Epithelial cell of proximal tubule (primary cell): ENCODE measurements around the gene RNF150. TPM values are rescaled to one million over a fixed set of nuclear protein-coding genes. Genes with fewer than 3 reads are reported as not detected.
A peak's percentile ranks its signal among the peaks of the same experiment; 100 is the strongest.

Experiments used
- DNase-seq: peaks from one replicate; pipeline ENCODE4 v3.0.0-alpha.2; 2011; ENCODE audit warnings: low read depth
- H3K4me3 ChIP-seq: 2 replicates; pipeline ENCODE4 v1.5.1; 2011; ENCODE audit warnings: low read depth, mild to moderate bottlenecking, low read length
- total RNA-seq: library from RNA; depleted of rRNA; stranded (reverse); fragments of >200 nt; gene quantifications from 2 replicates; pipeline ENCODE4 v1.2.3, GENCODE V29; 2015
- TF ChIP-seq, protein P1 (sequence below): conservative IDR thresholded peaks from 2 replicates; pipeline ENCODE4 v1.5.1; 2012; ENCODE audit warnings: low read depth, mild to moderate bottlenecking, low read length

The RNF150 gene
- total RNA-seq, 1 donor from 2014 or later = 0.69 TPM

DNA sequence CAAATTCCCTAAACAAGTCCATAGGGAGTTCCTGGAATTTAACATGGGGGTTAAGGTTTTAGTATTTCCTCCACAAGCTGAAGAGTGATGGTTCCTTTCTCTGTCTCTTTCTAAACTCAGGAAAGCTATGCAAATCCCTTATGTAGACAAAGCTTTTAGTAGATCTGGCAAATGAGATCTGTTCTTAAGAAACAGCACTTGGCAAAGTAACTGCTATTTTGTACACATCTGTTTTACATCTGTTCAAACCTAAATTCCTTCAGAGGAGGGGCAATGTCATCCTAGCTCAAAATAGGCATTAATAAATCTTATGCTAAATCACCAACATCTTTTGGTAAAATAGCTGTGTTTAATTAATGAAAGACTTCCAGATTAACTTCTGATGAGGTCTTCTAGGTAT is 239.3 kb downstream of the RNF150 start:
- H3K4me3 ChIP-seq = no peak overlapping the region
- DNase-seq = no peak
- TF ChIP-seq, protein P1, sequence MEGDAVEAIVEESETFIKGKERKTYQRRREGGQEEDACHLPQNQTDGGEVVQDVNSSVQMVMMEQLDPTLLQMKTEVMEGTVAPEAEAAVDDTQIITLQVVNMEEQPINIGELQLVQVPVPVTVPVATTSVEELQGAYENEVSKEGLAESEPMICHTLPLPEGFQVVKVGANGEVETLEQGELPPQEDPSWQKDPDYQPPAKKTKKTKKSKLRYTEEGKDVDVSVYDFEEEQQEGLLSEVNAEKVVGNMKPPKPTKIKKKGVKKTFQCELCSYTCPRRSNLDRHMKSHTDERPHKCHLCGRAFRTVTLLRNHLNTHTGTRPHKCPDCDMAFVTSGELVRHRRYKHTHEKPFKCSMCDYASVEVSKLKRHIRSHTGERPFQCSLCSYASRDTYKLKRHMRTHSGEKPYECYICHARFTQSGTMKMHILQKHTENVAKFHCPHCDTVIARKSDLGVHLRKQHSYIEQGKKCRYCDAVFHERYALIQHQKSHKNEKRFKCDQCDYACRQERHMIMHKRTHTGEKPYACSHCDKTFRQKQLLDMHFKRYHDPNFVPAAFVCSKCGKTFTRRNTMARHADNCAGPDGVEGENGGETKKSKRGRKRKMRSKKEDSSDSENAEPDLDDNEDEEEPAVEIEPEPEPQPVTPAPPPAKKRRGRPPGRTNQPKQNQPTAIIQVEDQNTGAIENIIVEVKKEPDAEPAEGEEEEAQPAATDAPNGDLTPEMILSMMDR = no peak

DNA sequence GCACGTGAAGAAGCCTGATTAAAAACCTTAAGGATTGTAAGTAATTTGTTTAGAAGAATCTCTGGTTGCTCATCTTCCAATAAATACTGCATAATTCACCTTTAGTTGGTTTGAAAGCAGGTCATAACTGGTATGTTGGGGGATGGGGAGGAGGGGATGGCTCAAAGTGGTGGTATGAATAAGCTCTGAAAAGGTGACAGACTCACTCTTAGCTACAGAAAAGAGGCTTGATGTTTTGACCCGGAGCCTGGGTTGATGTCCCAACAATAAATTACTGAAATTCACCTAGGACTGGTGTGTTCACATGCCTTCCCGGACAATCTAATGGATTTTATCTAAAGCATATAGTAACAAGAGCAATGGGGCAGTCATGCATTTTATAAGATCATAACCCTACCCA is 245.2 kb downstream of the RNF150 start:
- TF ChIP-seq, protein P1 = no peak
- H3K4me3 ChIP-seq = no peak overlapping the region
- DNase-seq = no peak

DNA sequence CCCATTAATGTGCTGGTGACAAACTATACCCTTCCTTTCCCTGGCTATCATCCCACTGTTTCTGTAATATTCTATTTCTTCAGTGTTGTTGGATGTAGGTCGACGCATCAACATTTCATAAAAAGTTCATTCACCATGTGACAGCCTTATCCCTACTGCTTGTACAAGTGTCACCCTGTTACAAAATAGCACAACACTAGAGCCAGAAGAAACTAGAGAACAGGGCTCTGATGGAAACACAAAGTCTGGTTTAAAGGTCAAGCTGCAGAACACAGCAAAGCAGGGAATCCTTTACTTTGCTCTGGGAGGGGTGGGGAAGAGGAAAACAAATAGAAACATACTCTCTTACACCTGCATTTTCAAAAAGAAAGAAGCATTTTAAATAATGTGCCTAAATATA is 245.8 kb downstream of the RNF150 start:
- TF ChIP-seq, protein P1 = no peak
- DNase-seq = no peak

DNA sequence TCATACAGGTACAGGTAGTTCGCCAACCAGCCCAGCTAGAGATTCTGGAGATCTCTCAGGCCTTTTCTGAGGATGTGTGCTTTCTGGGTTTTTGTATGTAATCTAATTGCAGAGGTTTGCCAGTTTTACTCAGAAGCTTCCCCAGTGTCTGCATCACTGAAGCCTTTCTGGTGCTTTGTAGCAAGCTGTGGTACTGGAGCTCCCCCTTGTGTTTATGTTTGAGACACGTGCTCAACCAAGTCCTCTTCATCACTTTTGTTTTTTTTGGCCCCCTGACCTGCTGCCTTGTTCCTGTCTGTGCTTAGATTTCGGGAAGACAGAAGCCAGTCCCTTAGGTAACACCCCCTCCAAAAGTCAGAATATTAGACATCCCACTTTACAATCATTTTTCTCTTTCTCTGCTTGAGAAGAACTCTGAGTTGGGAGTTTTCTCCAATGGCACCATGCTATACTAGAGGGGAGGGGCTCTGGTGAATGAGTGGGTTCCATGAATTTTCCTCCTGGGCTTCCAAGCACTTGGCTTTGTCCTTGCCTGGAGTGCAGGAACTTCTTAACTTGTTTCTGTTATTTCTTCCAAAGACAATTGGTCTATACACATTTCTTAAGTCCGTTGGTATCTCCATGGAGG is 248.7 kb downstream of the RNF150 start:
- TF ChIP-seq, protein P1 = peak; percentile 87
- no peak for DNase-seq
- H3K4me3 ChIP-seq = no peak overlapping the region

More for the DNA sequence above, 245.8 kb downstream of the RNF150 start:
- no peak overlapping the region for H3K4me3 ChIP-seq

DNA sequence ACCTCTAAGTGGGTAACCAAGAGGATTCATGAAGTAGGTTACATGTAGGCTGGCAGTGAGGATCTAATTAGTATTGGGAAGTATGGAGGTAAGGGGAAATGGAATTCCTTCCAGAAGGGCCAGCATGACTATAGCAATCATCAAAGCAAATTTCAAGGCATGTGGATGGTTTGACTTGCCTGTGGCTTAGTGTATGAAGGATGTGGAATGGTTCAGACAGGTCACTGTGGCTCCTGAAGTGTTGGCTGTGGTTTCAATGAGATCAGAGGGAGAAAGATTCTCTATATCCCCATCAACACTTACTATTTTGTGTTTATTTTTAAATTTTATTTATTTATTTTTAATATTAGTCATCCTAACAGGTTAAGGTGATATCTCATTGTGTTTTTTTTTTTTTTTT is 255.5 kb downstream of the RNF150 start:
- TF ChIP-seq, protein P1 = no peak
- no peak overlapping the region for H3K4me3 ChIP-seq
- no peak for DNase-seq

DNA sequence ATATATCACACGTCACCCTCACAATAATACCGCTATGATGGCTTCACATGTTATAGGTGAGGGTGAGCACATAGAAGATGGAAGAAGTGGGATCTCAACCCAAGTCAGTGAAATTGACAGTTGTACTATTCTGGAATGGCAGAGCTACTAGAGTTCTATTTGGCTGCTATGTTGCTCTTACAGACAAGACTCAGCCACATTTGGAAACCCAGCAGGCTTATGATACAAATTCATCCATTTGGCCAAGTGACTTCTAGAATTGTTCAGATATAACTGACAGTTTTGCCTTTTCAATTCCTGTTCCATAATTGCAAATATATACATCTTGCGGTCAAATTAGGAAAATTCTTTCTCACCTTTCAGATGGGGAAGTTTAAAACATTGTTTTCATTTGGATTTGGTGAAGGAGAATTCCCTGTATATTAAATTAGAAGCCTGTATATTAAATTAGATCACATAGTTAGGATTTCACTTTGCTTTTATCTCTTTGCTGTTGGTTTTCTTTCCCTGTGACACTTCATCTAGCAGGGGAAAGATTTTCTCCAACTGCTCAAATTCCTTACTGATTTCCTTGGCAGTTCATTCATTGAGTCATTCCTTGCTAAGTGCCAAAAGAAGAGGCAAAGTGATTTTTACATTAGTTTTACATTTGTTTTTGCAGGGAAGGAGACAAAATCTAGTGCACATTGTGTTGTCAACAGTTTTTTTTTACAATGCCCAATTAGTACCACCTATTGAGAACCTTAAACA is 256.5 kb downstream of the RNF150 start:
- H3K4me3 ChIP-seq = no peak overlapping the region
- DNase-seq = no peak
- TF ChIP-seq, protein P1 = no peak
